Left ventricle myocardium inferior (tissue), 1 donor: ENCODE results near the gene AP2B1. TPM values are rescaled to one million over a fixed set of nuclear protein-coding genes. Genes with fewer than 3 reads are reported as not detected.

Experiments
- DNase-seq: peaks from one replicate; pipeline ENCODE4 v3.0.0-alpha.2; 2020
- H3K27ac ChIP-seq: fragments of 200-600 bp; replicated peaks from 2 replicates; pipeline ENCODE4 v1.8.0; 2021
- H3K27me3 ChIP-seq: fragments of 200-600 bp; 2 replicates; pipeline ENCODE4 v1.8.0; 2021; ENCODE audit warnings: low read depth
- H3K36me3 ChIP-seq: fragments of 200-600 bp; 2 replicates; pipeline ENCODE4 v1.8.0; 2021
- H3K4me1 ChIP-seq: fragments of 200-600 bp; 2 replicates; pipeline ENCODE4 v1.8.0; 2021
- H3K4me3 ChIP-seq: fragments of 200-600 bp; 2 replicates; pipeline ENCODE4 v1.8.0; 2021; ENCODE audit warnings: mild to moderate bottlenecking, moderate library complexity
- H3K9me3 ChIP-seq: fragments of 200-600 bp; replicated peaks from 2 replicates; pipeline ENCODE4 v1.8.0; 2021
- CTCF ChIP-seq: fragments of 200-600 bp; IDR thresholded peaks from 2 replicates; pipeline ENCODE4 v1.8.0; 2021; ENCODE audit warnings: antibody characterized with exemption, mild to moderate bottlenecking, borderline replicate concordance
- intact Hi-C: fragments of 100-400 bp; cut with micrococcal nuclease; formaldehyde crosslinking; loops from one replicate; pipeline ENCODE4 v1.11.0; 2022
- total RNA-seq: library from RNA; stranded (reverse); fragmentation: NEBNext Ultra II Directional; extraction: Animal tissue kit (Norgen Biotek cat#: 25700); gene quantifications from one replicate; pipeline ENCODE4 v1.2.1, GENCODE V29; 2021
- donor health status: DM: no; HTN: yes; CAD: no; lungs with severe emphysema.

Gene AP2B1
- total RNA-seq, 1 donor from 2014 or later: 113 TPM

DNA sequence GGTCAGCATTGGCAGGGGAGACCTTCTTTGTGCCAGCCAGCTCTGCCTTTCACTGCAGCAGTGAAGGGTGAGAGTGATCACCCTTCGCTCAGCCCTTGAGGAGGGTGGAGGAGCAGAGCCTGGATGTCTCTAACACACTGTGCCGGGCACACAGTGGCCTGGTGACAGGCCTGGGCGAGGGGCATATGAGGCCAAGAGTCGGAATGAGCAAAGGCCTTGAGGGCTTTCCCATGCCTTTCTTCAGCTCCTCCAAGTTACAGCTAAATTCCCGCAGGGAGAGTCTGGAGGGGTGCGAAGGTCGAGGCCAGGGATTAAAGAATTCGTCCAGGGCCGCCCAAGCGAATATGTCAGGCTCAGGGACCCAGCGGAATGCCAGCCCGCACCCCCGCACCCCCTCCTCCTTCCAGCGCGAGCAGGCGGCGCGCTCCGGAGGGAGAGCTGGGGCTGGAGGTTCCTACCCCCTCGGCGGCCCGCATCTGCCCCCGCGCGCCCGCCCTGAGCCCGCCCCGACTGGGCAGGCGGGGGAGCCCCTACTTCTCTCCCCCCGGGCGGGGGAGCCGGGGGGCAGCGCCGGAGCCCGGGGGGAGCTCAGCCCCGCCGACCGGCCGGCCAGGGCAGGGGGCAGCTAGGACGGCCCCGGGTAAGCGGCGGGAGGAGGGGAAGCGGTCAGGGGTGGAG, 144.3 kb downstream of the AP2B1 start, which contains the start of gene RASL10B:
Gene RASL10B, plus strand, starts transcription at position 401 of the 678 bp plus-strand sequence. CDS start 3,546 bp downstream, outside the sequence.
- Histone ChIP-seq H3K4me1 (peaks cover 32% of the 10 kb centered on the region), H3K9me3 (no peaks in the 10 kb centered on the region), H3K4me3 (peak within 1 kb of the TSS; percentile 77), H3K36me3 (no peaks in the 10 kb centered on the region), H3K27ac (peak within 1 kb of the TSS; percentile 35), H3K27me3 (no peaks in the 10 kb centered on the region)
- intact Hi-C loops: no loop called here
- DNase-seq: peak; percentile 60
- no peak for TF ChIP-seq CTCF

- intact Hi-C loops: no loop called here
Observed at GRCh38 chr17:35731917-35732805, 145.0 kb downstream of the AP2B1 start.

GRCh38 chr17:35732806-35733136, 145.6 kb downstream of the AP2B1 start:
- intact Hi-C loops: no loop called here
- DNase-seq: no peak
- H3K4me1 ChIP-seq: peaks cover 21% of the 10 kb centered on the region
- no peaks in the 10 kb centered on the region for H3K9me3 ChIP-seq
- TF ChIP-seq CTCF: no peak
- H3K27me3 ChIP-seq: no peaks in the 10 kb centered on the region
- peak overlapping the region; percentile 77 for H3K4me3 ChIP-seq
- H3K27ac ChIP-seq: no peak overlapping the region
- no peaks in the 10 kb centered on the region for H3K36me3 ChIP-seq

More at GRCh38 chr17:35731917-35732805, 145.0 kb downstream of the AP2B1 start:
- peak overlapping the region; percentile 35 for H3K27ac ChIP-seq
- no peaks in the 10 kb centered on the region for H3K9me3 ChIP-seq
- peaks cover 24% of the 10 kb centered on the region for H3K4me1 ChIP-seq
- no peaks in the 10 kb centered on the region for H3K27me3 ChIP-seq
- peak overlapping the region; percentile 77 for H3K4me3 ChIP-seq
- no peak for DNase-seq
- no peak for TF ChIP-seq CTCF
- no peaks in the 10 kb centered on the region for H3K36me3 ChIP-seq

DNA sequence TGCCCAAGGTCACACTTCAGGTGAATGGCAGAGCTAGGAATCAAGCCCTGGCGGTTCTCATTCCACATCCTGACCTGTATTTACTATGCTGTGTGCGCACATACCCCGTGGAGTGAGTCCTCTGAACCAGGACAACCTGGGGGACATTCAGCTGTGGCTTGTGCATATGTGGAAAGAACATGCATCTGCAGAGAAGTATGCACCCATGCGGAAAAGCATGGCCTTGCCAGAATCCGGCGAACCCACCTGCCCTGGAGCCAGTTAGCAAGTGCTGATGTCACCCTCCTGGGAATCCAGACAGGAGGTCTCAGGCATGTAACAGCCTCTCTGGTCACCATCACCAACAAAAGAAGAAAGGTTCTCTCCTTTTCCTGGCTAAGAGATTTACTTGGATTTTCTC, 146.2 kb downstream of the AP2B1 start:
- H3K4me1 ChIP-seq: peaks cover 21% of the 10 kb centered on the region
- TF ChIP-seq CTCF: no peak
- intact Hi-C loops: no loop called here

DNA sequence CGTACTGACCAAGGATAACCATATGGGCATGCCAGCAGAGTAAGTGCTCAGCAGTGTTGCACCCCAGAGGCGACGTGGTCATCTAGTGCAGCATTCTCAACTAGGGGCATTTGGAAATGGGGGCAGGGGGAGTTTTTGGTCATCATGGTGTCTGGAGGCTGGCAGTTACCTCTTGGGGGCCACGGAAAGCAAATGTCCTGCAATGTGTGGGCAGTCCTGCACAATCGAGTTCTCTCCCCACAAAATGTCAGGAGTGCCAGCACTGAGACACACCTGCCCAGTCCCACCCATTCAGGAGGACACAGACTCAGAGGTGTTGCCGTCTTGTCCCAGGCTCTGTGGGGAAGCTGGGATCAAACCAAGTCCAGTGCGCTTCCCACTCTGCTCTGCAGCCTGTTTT, 147.3 kb downstream of the AP2B1 start:
- Histone ChIP-seq H3K4me1 (peaks cover 21% of the 10 kb centered on the region), H3K36me3 (no peaks in the 10 kb centered on the region)
- intact Hi-C loops: no loop called here

More for the DNA sequence above, 146.2 kb downstream of the AP2B1 start:
- no peaks in the 10 kb centered on the region for H3K27me3 ChIP-seq
- no peaks in the 10 kb centered on the region for H3K36me3 ChIP-seq
- H3K9me3 ChIP-seq: no peaks in the 10 kb centered on the region
- no peak for DNase-seq
- H3K4me3 ChIP-seq: no peak overlapping the region
- H3K27ac ChIP-seq: no peak overlapping the region

More for the DNA sequence above, 147.3 kb downstream of the AP2B1 start:
- TF ChIP-seq CTCF: no peak
- Histone ChIP-seq H3K27me3 (no peaks in the 10 kb centered on the region), H3K9me3 (no peaks in the 10 kb centered on the region), H3K4me3 (no peak overlapping the region), H3K27ac (no peak overlapping the region)
- no peak for DNase-seq
